HCT116 (cell line): ENCODE results near the gene CACNA2D3. TPM values are rescaled to one million over a fixed set of nuclear protein-coding genes. Genes with fewer than 3 reads are reported as not detected.

Source experiments
- ATAC-seq: fragments of 200-7000 bp; cut with Tn5 transposase; 2 replicates; pipeline ENCODE4 v1.9.1; 2020; ENCODE audit warnings: mild to moderate bottlenecking, moderate library complexity
- BruUV-seq: library from RNA; stranded (reverse); fragments of 400-500 nt; replicated peaks from 2 replicates; lab custom pipeline; 2021; lab: Mats Ljungman, UMichigan
- CTCF ChIA-PET: fragments of 300-600 bp; sonication (Branson Sonifier 250); formaldehyde crosslinking; loops from one replicate; lab custom pipeline; 2021; ENCODE audit warnings: antibody characterized with exemption; lab: Charles Lee
- POLR2A ChIA-PET: fragments of 300-600, 350-600 bp; sonication (Branson Sonifier 250); formaldehyde crosslinking; loops from one replicate; lab custom pipeline; 2021; ENCODE audit warnings: antibody characterized with exemption; lab: Charles Lee
- RAD21 ChIA-PET, 2 experiments: fragments of 300-600 bp; sonication (Branson Sonifier 250); formaldehyde crosslinking; loops; one replicate each; lab custom pipeline; 2023; ENCODE audit warnings: low total read pairs in 2 of 2; ENCODE audit not compliant: uncharacterized antibody in 2 of 2, unreplicated experiment in 2 of 2, low non-redundant PET in 1 of 2; lab: Charles Lee
- DNase-seq: peaks from one replicate; pipeline ENCODE4 v3.0.0-alpha.2; 2010; ENCODE audit warnings: low read depth, low spot score
- H2AFZ ChIP-seq: fragments of 200-600 bp; shearing (Covaris generic), sonication (generic); 2 replicates; pipeline ENCODE4 v1.6.1; 2017; ENCODE audit warnings: low read depth, mixed run types, mixed read lengths, antibody characterized with exemption, low read length; ENCODE audit not compliant: poor library complexity, severe bottlenecking
- H3K27ac ChIP-seq: 2 replicates; pipeline ENCODE4 v1.5.1; 2012; ENCODE audit warnings: low read depth, low read length
- H3K27me3 ChIP-seq: fragments of 200-600 bp; sonication (generic); 2 replicates; pipeline ENCODE4 v1.6.1; 2016; ENCODE audit warnings: mixed run types, low read length, mixed read lengths; ENCODE audit not compliant: insufficient read depth
- H3K36me3 ChIP-seq, 2 experiments: fragments of 200-500 bp in 1 of 2; fragments of 200-600 bp in 1 of 2; sonication (Bioruptor generic) in 1 of 2; sonication (generic) in 1 of 2; 2 replicates each; pipeline versions ENCODE4 v1.5.1 to v1.6.1; 2014 to 2016; ENCODE audit warnings: low read length in 2 of 2, inconsistent platforms in 1 of 2, mixed read lengths in 1 of 2, mixed run types in 1 of 2; ENCODE audit not compliant: insufficient read depth in 2 of 2, control insufficient read depth in 1 of 2
- H3K4me1 ChIP-seq, 2 experiments: fragments of 200-600 bp in 1 of 2; sonication (generic) in 1 of 2; 2 replicates each; pipeline versions ENCODE4 v1.5.1 to v1.6.1; 2012 to 2017; ENCODE audit warnings: low read length in 2 of 2, inconsistent platforms in 1 of 2, mild to moderate bottlenecking in 1 of 2, mixed read lengths in 1 of 2, mixed run types in 1 of 2, moderate library complexity in 1 of 2; ENCODE audit not compliant: insufficient read depth in 2 of 2, control insufficient read depth in 1 of 2
- H3K4me2 ChIP-seq: fragments of 200-600 bp; sonication (generic); 2 replicates; pipeline ENCODE4 v1.6.1; 2017; ENCODE audit warnings: mixed run types, low read length, mixed read lengths
- H3K4me3 ChIP-seq, 2 experiments: fragments of 200-600 bp in 1 of 2; sonication (generic) in 1 of 2; replicated peaks in 1 of 2; 2 replicates each; pipeline ENCODE4 v1.5.1; 2011 to 2016; ENCODE audit warnings: low read length in 2 of 2, control low read depth in 1 of 2, low read depth in 1 of 2, mild to moderate bottlenecking in 1 of 2, mixed read lengths in 1 of 2, mixed run types in 1 of 2
- H3K79me2 ChIP-seq: fragments of 200-600 bp; sonication (generic); 2 replicates; pipeline ENCODE4 v1.6.1; 2017; ENCODE audit warnings: mild to moderate bottlenecking, mixed run types, low read length, moderate library complexity, mixed read lengths; ENCODE audit not compliant: insufficient read depth
- H3K9ac ChIP-seq: fragments of 200-600 bp; sonication (generic); 2 replicates; pipeline ENCODE4 v1.6.1; 2016; ENCODE audit warnings: low read length, mixed read lengths
- H3K9me2 ChIP-seq: fragments of 200-600 bp; sonication (generic), shearing (Covaris generic); 2 replicates; pipeline ENCODE4 v1.6.1; 2017; ENCODE audit warnings: mixed run types, mild to moderate bottlenecking, moderate library complexity; ENCODE audit not compliant: insufficient read depth
- H3K9me3 ChIP-seq, 2 experiments: fragments of 200-500 bp in 1 of 2; fragments of 200-600 bp in 1 of 2; sonication (Bioruptor generic) in 1 of 2; sonication (generic) in 1 of 2; 2 replicates each; pipeline ENCODE4 v1.6.1; 2014 to 2017; ENCODE audit warnings: low read length in 2 of 2, mixed read lengths in 2 of 2, inconsistent platforms in 1 of 2, low read depth in 1 of 2, mild to moderate bottlenecking in 1 of 2, mixed run types in 1 of 2, moderate library complexity in 1 of 2; ENCODE audit not compliant: control insufficient read depth in 1 of 2, insufficient read depth in 1 of 2
- H4K20me1 ChIP-seq: fragments of 200-600 bp; sonication (generic), shearing (Covaris generic); 2 replicates; pipeline ENCODE4 v1.6.1; 2017; ENCODE audit warnings: mixed run types, mild to moderate bottlenecking, moderate library complexity; ENCODE audit not compliant: insufficient read depth
- CBX3 ChIP-seq: IDR thresholded peaks from 2 replicates; pipeline ENCODE4 v1.6.1; 2012; ENCODE audit warnings: low read depth
- CEBPB ChIP-seq: IDR thresholded peaks from 2 replicates; pipeline ENCODE4 v1.6.1; 2012; ENCODE audit warnings: low read depth
- ELF1 ChIP-seq: IDR thresholded peaks from 2 replicates; pipeline ENCODE4 v1.6.1; 2012; ENCODE audit warnings: low read depth, borderline replicate concordance
- EZH2 ChIP-seq: fragments of 200-600 bp; sonication (generic); IDR thresholded peaks from 2 replicates; pipeline ENCODE4 v1.6.1; 2017; ENCODE audit warnings: antibody characterized with exemption, mixed run types
- FOSL1 ChIP-seq: IDR thresholded peaks from 2 replicates; pipeline ENCODE4 v1.6.1; 2012; ENCODE audit warnings: low read depth
- JUND ChIP-seq: IDR thresholded peaks from 2 replicates; pipeline ENCODE4 v1.6.1; 2012
- POLR2A ChIP-seq: IDR thresholded peaks from 2 replicates; pipeline ENCODE4 v1.7.0; 2011; ENCODE audit warnings: borderline replicate concordance; ENCODE audit not compliant: insufficient read depth, insufficient read length; ENCODE audit errors: extremely low read depth
- POLR2AphosphoS5 ChIP-seq: IDR thresholded peaks from 2 replicates; pipeline ENCODE4 v1.6.1; 2011; ENCODE audit warnings: mild to moderate bottlenecking, low read depth, low read length, moderate library complexity
- RAD21 ChIP-seq: IDR thresholded peaks from 2 replicates; pipeline ENCODE4 v1.6.1; 2012; ENCODE audit warnings: low read depth, mild to moderate bottlenecking
- REST ChIP-seq: IDR thresholded peaks from 2 replicates; pipeline ENCODE4 v1.6.1; 2012; ENCODE audit warnings: low read depth
- SIN3A ChIP-seq: IDR thresholded peaks from 2 replicates; pipeline ENCODE4 v1.6.1; 2012; ENCODE audit warnings: low read depth
- SRF ChIP-seq: IDR thresholded peaks from 2 replicates; pipeline ENCODE4 v1.6.1; 2012; ENCODE audit warnings: low read depth
- TCF7L2 ChIP-seq: IDR thresholded peaks from 2 replicates; pipeline ENCODE4 v1.7.0; 2011; ENCODE audit warnings: borderline replicate concordance, inconsistent platforms; ENCODE audit not compliant: insufficient read depth, insufficient read length; ENCODE audit errors: extremely low read depth
- ZBTB33 ChIP-seq: IDR thresholded peaks from 2 replicates; pipeline ENCODE4 v1.6.1; 2011; ENCODE audit warnings: mild to moderate bottlenecking, low read length, moderate library complexity; ENCODE audit not compliant: insufficient replicate concordance; ENCODE audit errors: extremely low read depth
- ZFX ChIP-seq: fragments of 450-650 bp; IDR thresholded peaks from 2 replicates; pipeline ENCODE4 v1.6.1; 2017
- intact Hi-C: fragments of 100-400 bp; cut with micrococcal nuclease; formaldehyde crosslinking; loops from 2 replicates; pipeline ENCODE4 v1.10.0; 2022
- total RNA-seq: library from RNA; stranded (reverse); gene quantifications from one replicate; pipeline ENCODE4 v1.2.1, GENCODE V29; 2021; ENCODE audit not compliant: unreplicated experiment
- TF ChIP-seq, protein P1 (sequence below): IDR thresholded peaks from 2 replicates; pipeline ENCODE4 v1.6.1; 2012
- TF ChIP-seq, protein P2 (sequence below): IDR thresholded peaks from 2 replicates; pipeline ENCODE4 v1.6.1; 2012

The CACNA2D3 gene
- total RNA-seq, 1 experiment from 2014 or later: 0.20 TPM

DNA sequence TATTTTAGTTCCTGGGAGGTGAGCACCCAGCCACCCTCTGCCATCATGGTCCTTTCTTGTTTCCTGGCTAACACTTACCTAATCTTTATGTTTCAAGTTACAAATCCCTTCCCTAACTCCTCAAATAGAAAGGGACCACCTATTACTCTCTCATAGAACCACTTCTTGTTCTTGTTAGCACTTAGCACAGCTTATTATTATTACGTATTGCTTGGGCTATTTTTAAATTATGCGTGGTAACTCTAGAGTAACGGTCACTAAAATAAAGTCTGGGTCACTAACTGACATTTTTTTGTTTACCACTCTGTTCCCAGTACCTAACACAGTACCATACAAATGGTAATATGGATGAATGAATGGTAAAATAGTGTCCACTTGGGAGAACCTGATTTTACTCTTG lies 663.6 kb downstream of the CACNA2D3 start:
- DNase-seq: no peak
- no peak overlapping the region for H3K27ac ChIP-seq
- POLR2A ChIA-PET: no interaction called here
- RAD21 ChIA-PET: no interaction called here
- H2AFZ ChIP-seq: no peak overlapping the region
- H3K4me3 ChIP-seq: no peak overlapping the region
- H3K4me2 ChIP-seq: no peak overlapping the region
- no TSS peak for BruUV-seq
- no peaks in the 10 kb centered on the region for H4K20me1 ChIP-seq
- H3K4me1 ChIP-seq: no peaks in the 10 kb centered on the region
- no peaks in the 10 kb centered on the region; a peak in 1 of 4 replicates for H3K9me3 ChIP-seq
- no peak overlapping the region for H3K9ac ChIP-seq
- no peak for ATAC-seq
- no peak for TF ChIP-seq JUND
- TF ChIP-seq ELF1: no peak
- no peak for TF ChIP-seq SIN3A
- no peak for TF ChIP-seq ZFX
- no peak for TF ChIP-seq TCF7L2
- TF ChIP-seq, protein P1, sequence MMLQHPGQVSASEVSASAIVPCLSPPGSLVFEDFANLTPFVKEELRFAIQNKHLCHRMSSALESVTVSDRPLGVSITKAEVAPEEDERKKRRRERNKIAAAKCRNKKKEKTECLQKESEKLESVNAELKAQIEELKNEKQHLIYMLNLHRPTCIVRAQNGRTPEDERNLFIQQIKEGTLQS: no peak
- no peak for TF ChIP-seq CBX3
- no peak for TF ChIP-seq POLR2A
- TF ChIP-seq FOSL1: no peak
- TF ChIP-seq, all 23 proteins: peak for 0
- H3K9me2 ChIP-seq: no peaks in the 10 kb centered on the region
- CTCF ChIA-PET: no interaction called here
- no peaks in the 10 kb centered on the region for H3K79me2 ChIP-seq
- H3K36me3 ChIP-seq: no peaks in the 10 kb centered on the region
- H3K27me3 ChIP-seq: no peaks in the 10 kb centered on the region
- intact Hi-C loops: no loop called here

- Histone ChIP-seq H3K9ac (no peak overlapping the region), H2AFZ (no peak overlapping the region), H3K79me2 (no peaks in the 10 kb centered on the region), H3K4me1 (no peaks in the 10 kb centered on the region), H3K27ac (no peak overlapping the region), H3K36me3 (no peaks in the 10 kb centered on the region), H3K27me3 (no peaks in the 10 kb centered on the region), H3K4me2 (no peak overlapping the region), H3K4me3 (no peak overlapping the region), H4K20me1 (no peaks in the 10 kb centered on the region), H3K9me3 (peaks cover 0 to 10% of the 10 kb centered on the region in 2 experiments; a peak in 1 of 4 replicates), H3K9me2 (no peaks in the 10 kb centered on the region)
- ChIA-PET POLR2A (no interaction called here), CTCF (no interaction called here), RAD21 (no interaction called here)
- ATAC-seq: no peak
- no peak for DNase-seq
- BruUV-seq: no TSS peak
- intact Hi-C loops: no loop called here
- TF ChIP-seq SRF: no peak
- no peak for TF ChIP-seq FOSL1
- TF ChIP-seq ZBTB33: no peak
- no peak for TF ChIP-seq CEBPB
- TF ChIP-seq REST: no peak
- no peak for TF ChIP-seq RAD21
- TF ChIP-seq ZFX: no peak
- TF ChIP-seq EZH2: no peak
- TF ChIP-seq POLR2AphosphoS5: no peak
- TF ChIP-seq, protein P2, sequence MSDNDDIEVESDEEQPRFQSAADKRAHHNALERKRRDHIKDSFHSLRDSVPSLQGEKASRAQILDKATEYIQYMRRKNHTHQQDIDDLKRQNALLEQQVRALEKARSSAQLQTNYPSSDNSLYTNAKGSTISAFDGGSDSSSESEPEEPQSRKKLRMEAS: no peak
- TF ChIP-seq ELF1: no peak
These were observed 667.7 kb downstream of the CACNA2D3 start for GRCh38 chr3:54790051-54790450.
